HCT116 (cell line): ENCODE results near the gene SLC4A4.

Source experiments
- CEBPB ChIP-seq: IDR thresholded peaks from 2 replicates; pipeline ENCODE4 v1.6.1; 2012; ENCODE audit warnings: low read depth
- EGR1 ChIP-seq: IDR thresholded peaks from 2 replicates; pipeline ENCODE4 v1.6.1; 2012; ENCODE audit warnings: low read depth
- ELF1 ChIP-seq: IDR thresholded peaks from 2 replicates; pipeline ENCODE4 v1.6.1; 2012; ENCODE audit warnings: low read depth, borderline replicate concordance
- POLR2A ChIP-seq: IDR thresholded peaks from 2 replicates; pipeline ENCODE4 v1.7.0; 2011; ENCODE audit warnings: borderline replicate concordance; ENCODE audit not compliant: insufficient read depth, insufficient read length; ENCODE audit errors: extremely low read depth
- SRF ChIP-seq: IDR thresholded peaks from 2 replicates; pipeline ENCODE4 v1.6.1; 2012; ENCODE audit warnings: low read depth
- ZFX ChIP-seq: fragments of 450-650 bp; IDR thresholded peaks from 2 replicates; pipeline ENCODE4 v1.6.1; 2017
- TF ChIP-seq, protein P1 (sequence below), 3 experiments: fragments of 200-600 bp in 1 of 3; sonication (generic) in 1 of 3; IDR thresholded peaks in 2 of 3; conservative IDR thresholded peaks in 1 of 3; 2 replicates each; pipeline ENCODE4 v1.5.1; 2012 to 2017; ENCODE audit warnings: low read depth in 2 of 3, low read length in 2 of 3, antibody characterized with exemption in 1 of 3, borderline replicate concordance in 1 of 3, control low read depth in 1 of 3, mild to moderate bottlenecking in 1 of 3, mixed read lengths in 1 of 3, mixed run types in 1 of 3, moderate library complexity in 1 of 3; ENCODE audit not compliant: insufficient read depth in 1 of 3

DNA sequence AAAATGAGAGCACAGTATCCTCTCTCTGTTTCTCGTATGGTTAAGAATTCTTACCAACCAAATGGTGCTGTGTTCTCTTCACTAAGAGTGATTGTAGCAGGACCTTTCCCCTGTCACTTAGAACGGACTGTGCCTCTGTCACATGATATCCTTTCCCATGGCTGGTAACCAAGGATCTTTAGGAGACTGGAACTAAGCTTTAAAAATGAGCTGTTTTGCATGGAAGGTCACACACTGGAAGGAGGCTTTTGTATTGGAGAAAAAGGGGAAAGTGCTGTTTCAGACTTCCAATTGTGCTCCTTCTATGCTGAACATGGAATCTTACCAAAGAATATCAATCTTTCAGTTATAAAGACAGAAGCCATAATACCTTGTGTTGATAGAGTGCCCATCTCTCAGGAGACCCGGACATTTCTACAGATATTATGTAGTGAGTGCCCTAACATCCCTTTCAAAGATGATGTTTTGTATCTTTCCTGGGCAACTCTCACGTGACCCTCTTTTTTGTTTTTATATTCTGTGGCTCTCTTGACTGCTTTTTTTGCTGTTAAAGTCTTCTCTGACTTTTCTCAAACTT is 148.6 kb downstream of the SLC4A4 start:
- TF ChIP-seq POLR2A (no peak), CEBPB (no peak), EGR1 (no peak), ZFX (no peak), ELF1 (no peak), SRF (no peak)
- TF ChIP-seq, protein P1, sequence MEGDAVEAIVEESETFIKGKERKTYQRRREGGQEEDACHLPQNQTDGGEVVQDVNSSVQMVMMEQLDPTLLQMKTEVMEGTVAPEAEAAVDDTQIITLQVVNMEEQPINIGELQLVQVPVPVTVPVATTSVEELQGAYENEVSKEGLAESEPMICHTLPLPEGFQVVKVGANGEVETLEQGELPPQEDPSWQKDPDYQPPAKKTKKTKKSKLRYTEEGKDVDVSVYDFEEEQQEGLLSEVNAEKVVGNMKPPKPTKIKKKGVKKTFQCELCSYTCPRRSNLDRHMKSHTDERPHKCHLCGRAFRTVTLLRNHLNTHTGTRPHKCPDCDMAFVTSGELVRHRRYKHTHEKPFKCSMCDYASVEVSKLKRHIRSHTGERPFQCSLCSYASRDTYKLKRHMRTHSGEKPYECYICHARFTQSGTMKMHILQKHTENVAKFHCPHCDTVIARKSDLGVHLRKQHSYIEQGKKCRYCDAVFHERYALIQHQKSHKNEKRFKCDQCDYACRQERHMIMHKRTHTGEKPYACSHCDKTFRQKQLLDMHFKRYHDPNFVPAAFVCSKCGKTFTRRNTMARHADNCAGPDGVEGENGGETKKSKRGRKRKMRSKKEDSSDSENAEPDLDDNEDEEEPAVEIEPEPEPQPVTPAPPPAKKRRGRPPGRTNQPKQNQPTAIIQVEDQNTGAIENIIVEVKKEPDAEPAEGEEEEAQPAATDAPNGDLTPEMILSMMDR (IDR thresholded peaks at IDR 0.05 in 2 of 3, conservative IDR thresholded peaks at IDR 0.05 in 1 of 3; ENCODE audit: borderline replicate concordance in 1 of 3, insufficient read depth in 1 of 3, low read depth in 2 of 3, low read length in 2 of 3), result no peak
